Stimulated activated CD8-positive, alpha-beta memory T cell treated with anti-CD3 and anti-CD28 coated beads, Interleukin-7, amount 100 ng/mL, for 4 hours (primary cell): Measurements from ENCODE around the gene GNPDA1.

Source experiments
- DNase-seq, 2 donors: peaks; one replicate each; pipeline ENCODE4 v3.0.0-alpha.2; 2020; ENCODE audit warnings: low read depth in 2 of 2

Gene GNPDA1

DNA sequence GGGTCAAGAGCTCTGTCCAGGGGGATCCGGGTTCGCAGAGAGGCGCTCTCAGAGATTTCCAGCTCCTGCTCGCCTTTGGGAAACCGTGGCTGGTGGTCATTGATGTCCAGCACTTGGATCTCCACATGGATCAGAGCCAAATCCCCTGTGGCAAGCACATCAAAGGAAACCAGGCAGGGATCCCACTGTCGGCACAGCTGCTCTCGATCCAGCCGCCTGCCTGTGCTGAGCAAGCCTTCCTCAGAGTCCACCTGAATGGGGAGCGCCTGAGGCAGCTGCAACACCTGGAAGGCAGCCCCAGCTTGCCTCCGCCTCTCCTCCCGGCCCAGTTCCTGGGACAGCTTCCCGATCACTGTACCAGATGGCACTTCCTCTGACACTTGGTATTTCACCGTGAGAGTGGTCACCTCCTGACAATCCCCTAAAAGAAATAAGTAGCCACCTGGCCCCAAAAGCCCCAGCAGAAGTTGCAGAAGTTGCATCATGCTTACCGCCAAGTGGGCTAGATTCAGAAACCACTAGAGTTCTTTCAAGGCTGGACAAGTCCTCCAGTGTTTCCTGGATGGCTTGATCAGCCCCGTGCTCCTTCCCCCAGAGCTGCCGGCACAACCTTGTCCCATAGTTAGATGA, 55.3 kb downstream of the GNPDA1 start:
- no peak for DNase-seq

DNA sequence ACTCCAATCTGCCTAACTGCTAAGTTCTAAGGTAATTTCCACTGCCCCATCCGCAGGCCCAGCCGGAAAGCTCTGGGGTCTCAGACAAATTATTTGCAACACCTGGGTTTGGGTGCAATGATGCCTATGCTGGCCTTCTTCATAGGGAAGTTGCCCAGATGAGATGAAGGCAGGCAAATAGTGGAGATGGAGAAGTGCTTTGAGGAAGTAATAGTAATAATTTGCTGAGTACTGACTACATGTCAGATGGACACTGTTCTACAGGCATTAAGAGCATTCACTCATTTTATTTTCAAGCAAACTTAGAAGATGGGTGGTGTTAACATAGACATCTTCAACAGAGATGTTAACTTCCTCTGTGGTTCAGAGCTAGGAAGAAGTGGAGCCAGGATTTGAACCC, 58.6 kb downstream of the GNPDA1 start:
- no peak for DNase-seq

DNA sequence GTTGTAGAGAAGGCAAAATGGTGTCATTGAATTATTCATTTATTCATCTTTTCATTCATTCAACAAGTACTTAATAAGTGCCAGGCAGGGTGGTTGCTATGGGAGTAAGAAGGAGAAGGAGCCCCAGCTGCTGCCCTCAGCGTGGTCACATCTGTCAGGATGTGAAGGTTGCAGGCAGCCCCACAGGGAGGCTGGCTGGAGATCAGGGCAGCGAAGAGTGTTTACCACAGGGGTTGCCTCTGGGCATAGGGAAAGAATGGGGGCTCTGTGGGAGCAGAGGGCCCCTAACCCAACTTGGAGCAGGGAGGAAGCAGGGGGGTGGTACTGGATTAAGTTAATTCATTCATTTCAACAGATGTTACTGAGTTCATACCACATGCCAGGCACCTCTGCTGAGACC, 60.8 kb downstream of the GNPDA1 start:
- DNase-seq = no peak

DNA sequence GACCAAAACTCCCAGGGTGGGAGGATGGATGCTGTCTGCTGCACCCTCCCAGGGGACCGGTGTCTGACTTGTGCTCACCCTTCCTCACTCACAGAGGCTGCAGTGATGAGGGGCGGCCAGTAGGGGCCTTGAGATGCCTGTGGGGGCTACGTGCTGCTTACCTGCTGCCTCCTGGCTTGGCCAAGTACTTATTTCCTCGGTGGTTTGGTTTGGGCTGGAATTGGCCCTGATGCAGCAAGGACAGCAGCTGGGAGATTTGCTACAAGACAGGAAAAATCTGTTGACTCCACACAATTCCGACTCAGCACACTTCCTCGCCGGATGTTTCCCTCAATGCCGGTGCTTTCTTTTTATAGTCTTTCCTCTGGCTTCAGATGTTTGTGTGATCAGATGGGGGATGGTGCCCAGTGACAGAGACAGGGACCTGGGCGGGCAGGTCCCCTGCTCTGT, 61.5 kb downstream of the GNPDA1 start:
- no peak for DNase-seq
